Sigmoid colon (tissue), 4 donors: ENCODE measurements around the gene CCDC171.
"Not testable (repeated sequence)": the region's sequence is repeated elsewhere in the genome, so short reads cannot be mapped to it uniquely, and the experiment has no call there.

Experiments used
- CTCF ChIP-seq, 4 experiments: fragments of 450-650 bp in 3 of 4; fragments of 200-600 bp in 1 of 4; IDR thresholded peaks; one replicate each; pipeline ENCODE4 v1.5.1; 2016 to 2019; ENCODE audit warnings: antibody characterized with exemption in 4 of 4, mild to moderate bottlenecking in 3 of 4, moderate library complexity in 2 of 4
- EP300 ChIP-seq, 4 donors: sonication (generic); formaldehyde crosslinking; IDR thresholded peaks; one replicate each; pipeline ENCODE4 v1.6.1; 2017; ENCODE audit warnings: antibody characterized with exemption in 4 of 4
- POLR2A ChIP-seq, 2 donors: fragments of 450-650 bp; IDR thresholded peaks; one replicate each; pipeline ENCODE4 v1.6.1; 2016; ENCODE audit warnings: antibody characterized with exemption in 2 of 2, mild to moderate bottlenecking in 2 of 2, moderate library complexity in 2 of 2
- POLR2AphosphoS5 ChIP-seq, 4 donors: sonication (generic); formaldehyde crosslinking; IDR thresholded peaks; one replicate each; pipeline ENCODE4 v1.6.1; 2017; ENCODE audit warnings: antibody characterized with exemption in 4 of 4

- TF ChIP-seq CTCF, POLR2A, POLR2AphosphoS5, EP300 (IDR thresholded peaks at IDR 0.05): not testable (repeated sequence)
Observed at GRCh38 chr9:15600666-15601330, 48.0 kb downstream of the CCDC171 start.
